ENCODE data around the gene MYL6.
A peak's percentile ranks its signal among the peaks of the same experiment; 100 is the strongest.
"Not testable (repeated sequence)": the region's sequence is repeated elsewhere in the genome, so short reads cannot be mapped to it uniquely, and the experiment has no call there.

Gene MYL6

GRCh38 chr12:56189918-56190694 lies 31.9 kb downstream of the MYL6 start:
- DNase-seq: peak; percentile 82 to 93 (median 85)

- DNase-seq: no peak
Observed at GRCh38 chr12:56190695-56191155, 32.6 kb downstream of the MYL6 start.

DNA sequence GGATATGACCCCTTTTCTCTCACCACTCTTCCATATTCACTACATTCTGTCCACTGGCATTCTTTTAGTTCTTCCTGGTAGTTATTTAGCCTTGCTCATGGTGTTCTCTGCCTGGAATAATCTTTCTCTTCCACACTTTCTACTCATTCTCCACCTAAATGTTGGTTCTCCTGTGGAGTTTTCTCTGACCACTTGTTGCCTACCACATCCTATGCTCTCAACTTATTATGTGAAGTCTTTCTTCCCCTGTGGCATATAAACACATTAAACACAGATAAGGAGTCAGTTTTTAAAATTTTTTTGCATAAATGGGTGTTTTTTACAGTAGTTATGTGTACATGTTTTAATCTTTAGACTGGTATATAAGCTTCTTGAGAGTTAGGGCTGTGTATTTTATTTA lies 34.4 kb downstream of the MYL6 start:
- no peak for DNase-seq

DNA sequence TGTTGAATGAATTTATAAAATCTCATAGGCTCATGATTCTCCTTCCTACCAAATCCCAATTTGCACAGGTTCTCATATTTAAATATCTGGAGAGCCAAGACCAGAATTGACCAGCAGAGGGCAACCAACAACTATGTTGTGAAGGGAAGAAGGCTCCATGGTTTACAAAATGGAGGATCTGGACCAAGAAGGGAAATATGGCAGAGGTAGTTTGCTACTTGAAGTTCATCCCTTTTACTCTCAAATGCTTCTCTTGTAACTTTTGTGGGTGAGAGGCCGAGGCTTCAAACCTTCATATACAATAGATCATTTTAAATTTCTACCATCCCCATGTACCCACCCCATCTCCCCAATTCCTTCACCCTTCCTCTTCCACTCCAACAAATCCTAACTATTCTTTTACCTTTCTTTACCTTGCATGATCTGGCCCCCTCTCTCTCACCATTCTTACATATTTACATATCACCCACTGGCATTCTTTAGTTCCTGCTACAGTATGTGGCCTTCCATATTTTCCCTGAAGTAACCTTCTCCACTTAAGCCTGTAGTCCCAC lies 34.9 kb downstream of the MYL6 start:
- peak; percentile 92 to 96 (median 94) for DNase-seq

GRCh38 chr12:56196818-56197550 lies 38.8 kb downstream of the MYL6 start:
- not testable (repeated sequence) for DNase-seq

DNA sequence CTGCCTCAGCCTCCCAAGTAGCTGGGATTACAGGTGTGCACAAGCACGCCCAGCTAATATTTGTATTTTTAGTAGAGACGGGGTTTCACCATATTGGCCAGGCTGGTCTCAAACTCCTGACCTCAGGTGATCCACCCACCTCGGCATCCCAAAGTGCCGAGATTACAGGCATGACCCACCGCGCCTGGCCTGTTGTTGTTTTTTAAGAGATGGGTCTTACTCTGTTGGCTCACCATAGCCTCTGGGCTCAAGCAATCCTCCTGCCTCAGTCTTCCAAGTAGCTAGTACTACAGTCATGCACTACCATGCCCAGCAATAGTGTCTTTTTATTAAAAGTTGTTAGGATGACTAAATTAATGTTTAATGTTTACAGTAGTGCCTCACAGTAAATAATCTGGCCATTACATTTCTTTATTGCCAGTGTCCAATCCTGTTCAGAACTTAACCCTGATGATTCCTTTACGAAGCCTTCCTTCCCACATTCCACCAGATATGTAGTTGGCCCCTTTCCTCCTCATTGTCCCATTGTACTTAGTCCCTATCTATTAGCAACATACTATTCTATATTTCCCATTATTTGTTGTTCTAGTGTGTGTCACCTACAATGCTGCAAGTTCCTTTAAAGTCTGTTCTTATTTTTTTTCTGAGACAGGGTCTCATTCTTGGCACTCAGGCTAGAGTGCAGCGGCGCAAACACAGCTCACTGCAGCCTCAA lies 39.9 kb downstream of the MYL6 start:
- no peak for DNase-seq

- DNase-seq: no peak
Observed at GRCh38 chr12:56198836-56199235, 40.7 kb downstream of the MYL6 start.

- no peak for DNase-seq
Observed at GRCh38 chr12:56202366-56202765, 44.2 kb downstream of the MYL6 start.

- no peak for DNase-seq
Observed at GRCh38 chr12:56202838-56203237, 44.7 kb downstream of the MYL6 start.

DNA sequence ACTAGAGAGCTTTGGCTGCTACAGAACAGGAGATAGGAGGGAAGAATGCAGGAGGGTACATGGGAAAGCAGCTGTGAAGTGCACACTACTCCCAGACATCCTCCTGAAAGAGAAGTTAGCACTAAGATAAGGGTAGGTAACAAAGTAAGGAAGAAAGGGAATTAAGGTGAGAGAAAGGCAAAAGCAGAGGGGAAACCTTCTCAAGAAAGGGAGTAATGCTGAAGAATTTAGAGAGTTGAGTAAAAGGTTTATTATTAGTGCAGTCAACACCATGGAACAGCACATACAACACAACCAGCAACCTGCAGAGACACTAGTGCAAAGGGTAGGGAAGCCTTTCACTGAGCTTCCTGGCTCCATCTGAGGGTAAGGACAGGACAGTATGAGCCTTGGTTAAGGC lies 46.1 kb downstream of the MYL6 start:
- no peak for DNase-seq

DNA sequence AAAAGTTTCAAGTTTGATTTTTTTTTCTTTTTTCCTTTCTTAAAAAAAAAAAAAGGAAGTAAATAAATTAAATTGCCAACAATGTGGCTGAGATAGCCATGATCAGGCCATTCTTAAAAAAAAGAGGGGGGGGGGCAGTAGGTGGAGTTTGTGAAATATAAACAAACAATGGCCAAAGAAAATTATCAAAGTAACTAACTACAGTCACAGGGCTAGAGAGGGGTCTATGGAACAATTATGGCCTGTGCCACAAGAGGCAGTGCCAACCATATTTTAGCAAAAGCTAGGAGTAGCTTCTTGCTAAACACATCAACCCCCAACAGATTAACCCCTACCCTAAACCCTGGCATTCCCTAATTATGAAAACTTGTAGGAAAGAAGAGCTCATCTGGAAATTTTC lies 47.3 kb downstream of the MYL6 start:
- no peak for DNase-seq

- peak; percentile 53 to 69 (median 61) for DNase-seq
Observed at GRCh38 chr12:56206452-56207166, 48.5 kb downstream of the MYL6 start.

- DNase-seq: no peak
Observed at GRCh38 chr12:56208006-56208405, 49.8 kb downstream of the MYL6 start.
